NCI-H2171 treated with DMSO at 0.1 percent for 48 hours (cell line): Measurements from ENCODE around the gene AATK.
A peak's percentile ranks its signal among the peaks of the same experiment; 100 is the strongest.

ENCODE experiments used
- DNase-seq: peaks from one replicate; lab custom pipeline; 2025; lab: John Stamatoyannopoulos, UW

AATK gene

GRCh38 chr17:81112450-81112849 is 53.6 kb downstream of the AATK start:
- DNase-seq: no peak

GRCh38 chr17:81111066-81111465 is 55.0 kb downstream of the AATK start:
- DNase-seq: no peak

GRCh38 chr17:81110488-81111040 is 55.5 kb downstream of the AATK start:
- no peak for DNase-seq

DNA sequence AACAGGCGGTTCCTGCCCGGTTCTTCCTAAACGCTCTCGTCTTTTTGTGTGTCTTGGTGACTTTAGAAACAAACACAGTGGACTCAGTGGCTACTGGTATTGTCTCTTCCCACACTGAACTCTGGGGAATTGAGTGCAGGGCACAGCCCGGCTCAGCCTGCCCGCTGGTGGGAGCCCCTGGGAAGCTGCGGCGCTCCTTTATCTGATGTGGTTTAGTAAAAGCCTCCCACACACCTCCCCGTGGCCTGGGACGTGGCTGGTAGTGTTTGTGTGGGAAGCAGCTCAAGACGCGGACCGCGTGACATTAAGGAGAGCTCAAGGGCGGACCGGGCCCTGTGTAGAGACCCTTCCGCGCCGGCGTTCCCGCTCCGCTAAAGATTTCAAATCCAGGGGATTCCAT is 56.1 kb downstream of the AATK start:
- DNase-seq: no peak

- DNase-seq: no peak
Observed at GRCh38 chr17:81108220-81108619, 57.8 kb downstream of the AATK start.

DNA sequence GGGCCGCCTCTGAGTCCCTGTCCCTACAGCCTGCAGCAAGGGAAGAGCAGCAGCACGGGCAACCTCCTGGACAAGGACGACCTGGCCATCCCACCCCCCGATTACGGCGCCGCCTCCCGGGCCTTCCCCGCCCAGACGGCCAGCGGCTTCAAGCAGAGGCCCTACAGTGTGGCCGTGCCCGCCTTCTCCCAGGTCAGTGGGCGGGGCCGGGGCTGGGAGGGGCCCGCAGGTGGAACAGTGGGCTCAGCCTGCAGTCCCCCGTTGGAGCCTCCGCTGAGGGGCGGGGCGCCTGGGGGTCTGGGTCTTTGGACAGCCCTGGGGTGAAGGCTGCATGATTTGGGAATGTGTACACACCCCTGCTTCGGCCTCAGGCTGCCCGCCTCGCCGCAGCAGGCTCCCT is 59.3 kb downstream of the AATK start:
- no peak for DNase-seq

DNA sequence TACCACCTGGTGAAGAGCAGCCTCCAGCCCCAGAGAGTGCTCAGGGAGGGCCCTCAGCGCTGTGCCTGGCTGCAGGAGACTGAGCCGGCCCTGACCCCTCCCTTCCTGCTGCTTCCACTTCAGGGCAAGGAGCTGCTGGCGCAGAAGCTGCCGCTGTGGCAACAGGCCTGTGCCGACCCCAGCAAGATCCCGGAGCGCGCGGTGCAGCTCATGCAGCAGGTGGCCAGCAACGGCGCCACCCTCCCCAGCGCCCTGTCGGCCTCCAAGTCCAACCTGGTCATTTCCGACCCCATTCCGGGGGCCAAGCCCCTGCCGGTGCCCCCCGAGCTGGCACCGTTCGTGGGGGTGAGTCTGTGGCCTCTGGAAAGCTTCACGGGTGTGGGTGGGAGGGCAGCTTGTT is 62.6 kb downstream of the AATK start:
- no peak for DNase-seq

- DNase-seq: no peak
Observed at GRCh38 chr17:81102869-81103268, 63.2 kb downstream of the AATK start.

DNA sequence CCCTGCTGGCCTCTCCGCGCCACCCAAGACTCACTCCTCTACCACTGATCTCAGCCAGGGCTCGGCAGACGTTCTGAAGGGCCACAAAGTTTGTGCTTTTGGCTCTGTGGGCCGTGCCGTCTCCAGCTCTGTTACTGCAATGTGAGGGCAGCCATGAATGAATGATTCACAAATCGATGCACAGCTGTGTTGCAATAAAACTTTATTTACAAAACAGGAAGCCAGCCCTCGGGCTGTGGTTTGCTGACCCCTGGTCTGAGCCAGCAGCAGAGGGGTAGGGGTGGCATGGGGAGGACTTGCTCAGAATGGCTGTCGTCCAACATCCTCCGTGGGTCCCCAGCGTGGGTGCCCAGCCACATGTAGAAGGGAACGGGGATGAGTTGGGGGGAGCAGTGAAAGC is 63.7 kb downstream of the AATK start:
- no peak for DNase-seq

GRCh38 chr17:81101614-81102306 is 64.3 kb downstream of the AATK start:
- peak; percentile 70 for DNase-seq

- no peak for DNase-seq
Observed at GRCh38 chr17:81100668-81101067, 65.4 kb downstream of the AATK start.

GRCh38 chr17:81099888-81100287 is 66.1 kb downstream of the AATK start:
- DNase-seq: no peak

DNA sequence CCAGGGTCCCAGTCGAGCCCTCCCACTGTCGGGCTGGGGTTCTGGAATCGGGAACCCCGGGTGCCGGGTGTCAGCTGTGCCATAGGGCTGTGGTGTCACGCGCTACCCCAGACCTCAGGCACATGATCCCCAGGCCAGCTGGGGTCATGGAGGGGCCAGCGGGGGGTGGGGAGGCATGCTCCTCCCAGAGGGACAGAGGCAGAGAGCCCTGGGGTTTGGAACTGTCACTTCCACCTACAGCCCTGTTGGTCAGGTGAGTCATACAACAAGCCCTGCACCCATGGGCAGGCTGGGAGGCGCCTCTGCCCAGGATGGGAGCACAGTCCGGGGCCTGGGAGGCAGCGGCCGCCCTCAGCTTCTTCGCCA is 68.1 kb downstream of the AATK start:
- DNase-seq: no peak

- no peak for DNase-seq
Observed at GRCh38 chr17:81097134-81097942, 68.7 kb downstream of the AATK start.

DNA sequence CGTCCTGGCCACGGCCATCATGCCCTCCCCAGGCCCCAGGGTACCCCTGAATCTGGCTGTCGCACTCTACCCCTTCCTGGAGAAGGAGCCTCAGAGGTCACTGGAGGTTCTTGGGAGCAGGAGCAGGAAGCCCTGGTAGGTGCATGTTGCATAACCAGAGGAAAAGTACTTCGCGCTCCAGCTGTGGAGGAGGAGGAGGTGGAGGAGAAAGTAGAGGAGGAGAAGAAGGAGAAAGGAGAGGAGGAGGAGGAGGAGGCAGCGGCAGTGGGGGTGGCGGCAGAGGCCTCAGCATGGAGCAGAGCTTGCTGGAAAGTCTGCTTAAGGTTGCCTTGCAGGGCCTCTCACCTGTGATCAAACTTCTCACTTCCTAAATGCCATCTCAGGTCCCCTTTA is 69.3 kb downstream of the AATK start:
- no peak for DNase-seq

DNA sequence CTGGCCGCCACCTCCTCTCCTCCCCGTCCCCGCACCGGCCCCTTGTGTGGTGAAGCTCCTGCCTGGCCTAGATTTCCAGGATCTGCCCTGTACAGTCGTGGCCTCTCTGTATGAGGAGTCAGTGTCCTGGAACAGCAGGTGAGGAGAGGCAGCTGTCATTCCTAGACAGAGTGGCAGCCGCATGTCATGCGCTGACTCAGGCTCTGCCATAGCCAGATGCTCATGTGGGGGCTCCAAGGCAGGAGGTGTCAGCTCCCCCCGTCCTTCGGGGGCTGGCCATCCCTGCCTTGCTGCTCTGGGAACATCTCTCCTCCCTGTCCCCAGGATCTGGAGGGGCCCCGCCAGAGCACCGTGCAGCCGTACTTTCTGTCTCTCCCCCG is 70.6 kb downstream of the AATK start:
- DNase-seq: peak; percentile 80

DNA sequence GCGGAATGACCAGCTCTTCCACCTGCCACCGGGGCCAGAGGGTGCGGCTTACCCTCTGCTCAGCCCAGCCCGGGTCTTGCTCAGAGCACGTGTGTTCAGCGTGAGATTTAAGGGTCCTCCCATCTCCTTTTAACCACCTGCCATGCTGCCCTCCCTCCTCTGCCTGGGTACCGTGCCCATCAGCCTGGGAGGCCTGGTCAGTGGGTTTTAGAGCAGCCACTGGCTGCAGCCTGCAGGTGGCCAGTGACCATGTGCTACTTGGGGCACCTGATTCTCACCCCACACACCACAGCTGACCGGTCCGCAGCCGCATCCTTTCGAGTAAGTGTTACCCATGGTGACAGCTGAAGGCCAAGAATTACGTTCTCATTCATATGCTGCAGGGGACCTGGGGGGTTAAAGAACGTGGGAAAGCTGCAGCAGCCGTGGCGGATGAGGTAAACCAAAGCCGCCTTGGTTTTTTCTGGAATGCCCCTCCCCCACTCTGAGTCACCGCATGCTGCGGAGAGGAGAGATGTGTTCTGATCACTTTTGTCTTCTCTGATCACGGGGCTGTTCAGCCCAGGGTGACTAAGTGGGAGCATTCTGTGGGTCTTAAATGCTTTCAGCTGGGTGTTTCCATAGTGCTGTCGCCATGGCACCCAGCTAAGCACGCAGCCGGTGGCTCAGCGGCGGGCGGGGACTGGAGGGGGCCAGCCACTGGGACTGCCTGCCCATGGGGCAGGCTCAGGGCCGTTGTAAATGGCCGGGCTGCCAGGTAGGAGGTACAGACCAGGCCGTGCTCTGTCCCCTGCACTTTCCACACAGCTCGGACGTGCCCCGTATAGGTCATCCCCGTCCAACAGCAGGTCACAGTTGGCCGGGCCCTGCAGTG is 71.3 kb downstream of the AATK start:
- DNase-seq: peak; percentile 82

DNA sequence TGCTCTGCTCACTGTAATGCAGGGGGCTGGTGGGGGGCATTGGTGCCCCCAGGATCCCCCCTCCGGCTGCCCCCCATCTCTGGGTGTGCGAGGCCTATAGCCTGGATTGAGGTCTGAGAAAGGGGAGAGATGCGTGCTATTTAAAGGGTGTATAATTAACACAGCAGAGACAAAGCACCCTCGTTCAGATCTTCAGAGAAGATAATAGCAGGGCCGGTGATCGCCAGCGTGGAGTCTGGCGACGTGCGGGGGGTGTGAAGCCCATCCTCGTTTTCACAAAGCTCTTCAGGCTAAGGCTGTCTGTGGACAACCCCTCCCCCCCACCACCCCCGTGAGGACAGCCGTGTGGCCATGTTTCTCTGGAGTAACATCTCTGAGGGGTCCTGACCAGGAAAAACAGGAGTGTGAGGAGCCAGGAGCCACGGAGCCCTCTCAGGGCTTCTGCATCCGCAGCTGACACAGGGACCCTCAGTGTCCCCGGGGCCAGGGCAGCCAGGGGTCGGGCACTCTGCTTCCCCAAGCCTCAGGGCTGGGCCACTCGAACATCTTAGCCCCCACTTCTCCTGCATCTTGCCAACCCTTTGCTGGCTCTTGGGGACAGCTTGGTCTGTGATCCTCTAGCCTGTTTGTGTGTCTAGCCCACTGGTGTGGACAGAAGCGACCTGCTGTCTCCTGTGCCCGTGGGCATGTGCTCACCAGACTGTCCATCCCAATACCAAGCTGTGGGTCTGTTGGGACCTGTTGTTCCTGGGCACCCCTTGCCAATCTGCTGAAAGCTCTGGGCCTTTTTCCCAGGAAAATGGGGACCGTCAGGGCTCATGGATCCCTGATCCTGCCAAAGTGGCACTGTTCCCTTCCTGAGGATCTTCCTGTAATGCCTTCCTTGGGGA is 72.2 kb downstream of the AATK start:
- no peak for DNase-seq

DNA sequence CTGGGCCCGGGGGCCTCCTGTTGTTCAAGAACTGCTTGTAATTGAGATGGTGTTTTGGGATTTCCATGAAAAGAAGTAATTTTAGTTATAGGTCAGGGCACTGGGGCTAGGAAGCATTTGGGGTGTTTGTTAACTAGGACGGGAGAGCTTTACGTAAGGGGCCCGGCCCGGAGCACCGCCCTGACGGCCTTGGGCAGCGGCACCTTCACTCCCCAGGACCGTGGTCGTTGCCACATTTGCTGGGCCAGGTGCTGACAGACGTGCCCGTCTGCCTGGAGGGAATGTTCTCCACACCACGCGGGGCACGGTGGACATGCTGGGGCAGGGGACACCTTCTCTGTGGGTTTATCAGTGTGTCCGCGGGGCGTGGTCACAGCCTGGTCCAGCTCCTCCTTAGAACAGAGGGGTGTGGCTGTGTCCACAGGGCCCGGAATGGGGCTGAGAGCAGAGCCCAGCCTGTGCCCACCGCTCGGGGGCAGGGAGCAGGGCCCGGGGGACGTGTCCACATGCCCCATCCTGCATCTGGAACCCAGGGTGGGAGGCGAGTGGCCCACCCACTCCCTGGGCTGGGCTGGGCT is 73.4 kb downstream of the AATK start:
- DNase-seq: no peak

DNA sequence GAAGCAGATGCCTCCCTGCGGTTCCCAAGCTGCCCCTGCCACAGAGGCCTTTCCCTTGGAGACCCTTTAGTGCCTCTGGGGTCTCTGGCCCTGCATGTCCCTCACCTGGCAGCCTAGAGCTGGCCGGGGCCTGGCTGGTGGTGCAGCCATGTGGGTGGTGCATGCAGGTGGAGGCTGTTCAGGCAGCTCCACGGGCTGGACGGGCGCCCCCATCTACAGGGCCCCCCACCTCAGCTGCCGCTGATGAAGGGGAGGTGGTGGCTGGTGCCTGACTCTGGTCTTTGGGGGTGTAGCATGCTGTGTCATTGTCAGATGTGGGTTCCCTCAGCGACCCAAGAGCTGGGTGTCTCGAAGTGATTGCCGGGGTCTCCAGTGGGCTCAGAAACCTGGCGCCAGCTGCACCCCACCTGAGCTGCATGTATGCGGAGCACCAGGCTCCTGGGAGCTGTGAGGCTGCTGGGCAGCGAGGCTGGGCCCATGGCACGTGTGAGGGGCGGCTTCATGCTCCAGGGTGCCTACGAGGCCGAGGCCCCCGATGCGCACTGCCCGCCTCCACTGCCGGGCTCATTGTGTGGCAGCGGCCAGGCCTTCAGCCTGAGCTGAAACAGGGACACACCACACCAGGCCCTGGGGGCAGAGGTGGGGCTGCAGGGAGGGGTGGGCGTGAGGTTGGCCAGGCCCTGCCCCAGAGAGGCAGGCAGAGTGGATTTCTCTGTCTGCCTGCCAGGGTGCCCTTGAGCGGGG is 74.1 kb downstream of the AATK start:
- DNase-seq: no peak
